GM23338 (cell line): ENCODE data around the gene AFF1. TPM values are rescaled to one million over a fixed set of nuclear protein-coding genes. Genes with fewer than 3 reads are reported as not detected.

Experiments used
- ATAC-seq: fragments of 200-7000 bp; cut with Tn5 transposase; 3 replicates; pipeline ENCODE4 v1.9.1; 2020
- DNase-seq: peaks from one replicate; pipeline ENCODE4 v3.0.0-alpha.2; 2015; ENCODE audit warnings: low spot score
- H2AFZ ChIP-seq: fragments of 200-600 bp; sonication (generic); 2 replicates; pipeline ENCODE4 v1.8.0; 2016; ENCODE audit warnings: antibody characterized with exemption, mild to moderate bottlenecking, moderate library complexity
- H3F3A ChIP-seq: fragments of 200-600 bp; sonication (generic); replicated peaks from 2 replicates; pipeline ENCODE4 v1.8.0; 2017; ENCODE audit warnings: antibody characterized with exemption, mixed run types, low read depth
- H3K27ac ChIP-seq: fragments of 200-600 bp; sonication (generic); 2 replicates; pipeline ENCODE4 v1.6.1; 2016; ENCODE audit warnings: low read depth
- H3K27me3 ChIP-seq: fragments of 200-600 bp; sonication (generic); 2 replicates; pipeline ENCODE4 v1.8.0; 2016; ENCODE audit warnings: mild to moderate bottlenecking, mixed run types, moderate library complexity; ENCODE audit not compliant: insufficient read depth
- H3K36me3 ChIP-seq: fragments of 200-600 bp; sonication (generic); 2 replicates; pipeline ENCODE4 v1.8.0; 2016; ENCODE audit warnings: mild to moderate bottlenecking; ENCODE audit not compliant: insufficient read depth
- H3K4me1 ChIP-seq: fragments of 200-600 bp; sonication (generic); 2 replicates; pipeline ENCODE4 v1.8.0; 2016; ENCODE audit warnings: mild to moderate bottlenecking, moderate library complexity; ENCODE audit not compliant: insufficient read depth
- H3K4me2 ChIP-seq: fragments of 200-600 bp; sonication (generic); 2 replicates; pipeline ENCODE4 v1.7.1; 2017; ENCODE audit warnings: mixed run types
- H3K4me3 ChIP-seq: fragments of 200-600 bp; sonication (generic); 2 replicates; pipeline ENCODE4 v1.6.1; 2016; ENCODE audit warnings: mixed run types
- H3K79me2 ChIP-seq: fragments of 200-600 bp; sonication (generic); replicated peaks from 2 replicates; pipeline ENCODE4 v1.8.0; 2017; ENCODE audit warnings: mild to moderate bottlenecking; ENCODE audit not compliant: insufficient read depth
- H3K9me2 ChIP-seq: fragments of 200-600 bp; sonication (generic); 2 replicates; pipeline ENCODE4 v1.8.0; 2017; ENCODE audit not compliant: insufficient read depth
- H4K20me1 ChIP-seq: fragments of 200-600 bp; sonication (generic); replicated peaks from 2 replicates; pipeline ENCODE4 v1.8.0; 2017; ENCODE audit warnings: mild to moderate bottlenecking; ENCODE audit not compliant: insufficient read depth
- H3K27ac Mint-ChIP-seq: 2 replicates; pipeline ENCODE4 v1.8.0; 2020; ENCODE audit warnings: inconsistent platforms, mild to moderate bottlenecking, moderate library complexity, mixed read lengths
- H3K27me3 Mint-ChIP-seq: 3 replicates; pipeline ENCODE4 v1.8.0; 2022; ENCODE audit warnings: low read depth, mild to moderate bottlenecking, moderate library complexity, mixed read lengths, inconsistent platforms; ENCODE audit not compliant: insufficient read depth, poor library complexity
- H3K36me3 Mint-ChIP-seq: 3 replicates; pipeline ENCODE4 v1.8.0; 2021; ENCODE audit warnings: low read depth, mild to moderate bottlenecking, inconsistent platforms, moderate library complexity, mixed read lengths
- H3K4me1 Mint-ChIP-seq: 3 replicates; pipeline ENCODE4 v1.8.0; 2020; ENCODE audit warnings: mild to moderate bottlenecking, inconsistent platforms, mixed read lengths
- H3K4me3 Mint-ChIP-seq: 3 replicates; pipeline ENCODE4 v1.8.0; 2021; ENCODE audit warnings: moderate library complexity, mild to moderate bottlenecking, inconsistent platforms, mixed read lengths
- H3K9me3 Mint-ChIP-seq: 3 replicates; pipeline ENCODE4 v1.8.0; 2020; ENCODE audit warnings: moderate library complexity, mild to moderate bottlenecking, inconsistent platforms, mixed read lengths
- CREB1 ChIP-seq: fragments of 250-450 bp; sonication (Bioruptor Pico); IDR thresholded peaks from 2 replicates; pipeline ENCODE4 v1.5.0; 2020; ENCODE audit warnings: low read depth, mild to moderate bottlenecking, moderate library complexity
- ETS1 ChIP-seq: IDR thresholded peaks from 2 replicates; pipeline ENCODE4 v1.6.1; 2016; ENCODE audit warnings: antibody characterized with exemption
- EZH2 ChIP-seq: fragments of 200-600 bp; sonication (generic); IDR thresholded peaks from one replicate; pipeline ENCODE4 v1.8.0; 2017; ENCODE audit warnings: antibody characterized with exemption, mild to moderate bottlenecking, low read depth; ENCODE audit not compliant: unreplicated experiment
- EZH2phosphoT487 ChIP-seq: fragments of 200-600 bp; sonication (generic); IDR thresholded peaks from one replicate; pipeline ENCODE4 v1.8.1; 2018; ENCODE audit warnings: antibody characterized with exemption; ENCODE audit not compliant: unreplicated experiment
- JUNB ChIP-seq: IDR thresholded peaks from one replicate; pipeline ENCODE4 v1.6.1; 2016; ENCODE audit warnings: antibody characterized with exemption; ENCODE audit not compliant: unreplicated experiment
- NANOG ChIP-seq: IDR thresholded peaks from 2 replicates; pipeline ENCODE4 v1.6.1; 2016; ENCODE audit warnings: antibody characterized with exemption, borderline replicate concordance
- POLR2AphosphoS5 ChIP-seq: IDR thresholded peaks from 2 replicates; pipeline ENCODE4 v1.6.1; 2016; ENCODE audit warnings: antibody characterized with exemption, low read depth
- REST ChIP-seq: IDR thresholded peaks from one replicate; pipeline ENCODE4 v1.6.1; 2018; ENCODE audit warnings: antibody characterized with exemption; ENCODE audit not compliant: unreplicated experiment
- STAT1 ChIP-seq: IDR thresholded peaks from one replicate; pipeline ENCODE4 v1.6.1; 2016; ENCODE audit warnings: antibody characterized with exemption; ENCODE audit not compliant: unreplicated experiment
- ZNF114 ChIP-seq: fragments of 250-450 bp; sonication (Bioruptor Pico); IDR thresholded peaks from 2 replicates; pipeline ENCODE4 v1.5.0; 2020; ENCODE audit warnings: mild to moderate bottlenecking, moderate library complexity
- ZNF331 ChIP-seq: fragments of 250-450 bp; sonication (Bioruptor Pico); IDR thresholded peaks from 2 replicates; pipeline ENCODE4 v1.5.0; 2020; ENCODE audit warnings: low read depth, mild to moderate bottlenecking, moderate library complexity
- polyA plus RNA-seq: library from polyadenylated mRNA; unstranded; fragments of >200 nt; fragmentation: Nextera tagmentation; extraction: Ambion mirVana; gene quantifications from 2 replicates; pipeline ENCODE4 v1.2.1, GENCODE V29; 2016
- total RNA-seq: library from RNA; depleted of rRNA; stranded (reverse); fragments of >200 nt; shearing (Covaris generic); gene quantifications from 2 replicates; pipeline ENCODE4 v1.2.3, GENCODE V29; 2014
- TF ChIP-seq, protein P1 (sequence below): fragments of 250-450 bp; sonication (Bioruptor Pico); IDR thresholded peaks from 2 replicates; pipeline ENCODE4 v1.5.0; 2020; ENCODE audit warnings: mild to moderate bottlenecking, moderate library complexity

AFF1 gene
- total and polyA plus RNA-seq, 2 experiments from 2014 or later = 42.6 to 67.2 TPM

DNA sequence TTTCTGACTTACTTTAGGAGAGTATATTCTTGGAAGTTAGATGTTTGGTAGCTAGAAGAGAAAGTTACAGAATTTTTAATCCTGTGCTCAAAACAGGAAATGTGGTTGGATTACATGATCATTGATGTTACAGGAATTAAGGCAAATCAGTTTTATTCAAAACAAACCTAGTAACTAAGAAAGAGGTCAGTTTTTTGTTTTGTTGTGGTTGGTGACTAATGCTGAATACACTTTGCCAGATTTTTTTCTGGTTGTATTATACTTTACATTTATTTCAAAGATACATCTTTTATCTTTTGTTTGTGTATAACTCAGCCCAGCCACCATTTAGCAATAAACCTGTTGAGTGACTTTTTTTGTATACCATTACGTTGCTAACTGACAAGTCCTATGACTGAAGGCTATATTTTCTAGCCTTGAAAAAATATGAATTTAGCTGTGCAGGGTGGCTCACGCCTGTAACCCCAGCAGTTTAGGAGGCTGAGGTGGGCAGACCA, 168.9 kb downstream of the AFF1 start (continued):
- TF ChIP-seq ETS1 = no peak
- no peak for TF ChIP-seq JUNB
- no peak for TF ChIP-seq NANOG
- TF ChIP-seq ZNF331 = no peak
- TF ChIP-seq EZH2 = no peak

DNA sequence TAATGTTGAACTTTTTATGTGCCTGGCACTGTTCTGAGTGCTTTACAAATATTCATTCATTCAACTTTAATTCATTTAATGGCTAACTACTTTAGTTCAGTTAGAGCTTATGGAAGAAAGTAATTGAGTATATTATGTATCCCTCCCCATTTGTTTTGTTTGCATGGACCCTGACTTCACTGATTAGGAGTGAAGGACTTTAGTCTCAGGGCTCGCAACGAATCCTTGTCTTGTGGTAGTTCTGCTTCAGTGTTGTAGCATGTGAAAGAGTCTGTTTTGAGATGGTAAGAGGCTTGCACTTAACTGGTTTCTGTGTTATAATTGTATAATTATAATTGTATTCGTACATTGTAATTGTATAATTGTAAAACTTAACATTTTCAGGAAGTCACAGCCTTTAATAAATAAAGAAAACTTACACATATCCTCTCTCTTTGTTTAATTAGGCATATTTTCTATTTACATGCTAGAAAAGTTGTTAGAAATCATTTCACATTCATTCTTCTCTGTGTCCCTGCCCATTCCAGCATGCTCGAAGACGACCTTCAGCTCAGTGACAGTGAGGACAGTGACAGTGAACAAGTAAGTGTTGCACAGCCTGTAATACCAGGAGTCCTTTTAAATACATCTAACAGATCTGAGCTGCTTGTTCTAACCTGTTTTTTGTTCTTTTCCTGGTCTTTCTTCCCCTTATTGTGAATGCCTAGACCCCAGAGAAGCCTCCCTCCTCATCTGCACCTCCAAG, 170.5 kb downstream of the AFF1 start:
- DNase-seq (no peak), ATAC-seq (no peak)
- Histone ChIP-seq H3K36me3 (peaks cover 13% of the 10 kb centered on the region; the same call in 1 of the 2 replicates), H3K79me2 (no peaks in the 10 kb centered on the region; the same call in 1 of the 2 replicates), H3K4me1 (peaks cover 4% of the 10 kb centered on the region; the same call in 1 of the 2 replicates), H3K4me2 (no peak overlapping the region), H2AFZ (no peak overlapping the region), H3K9me2 (no peaks in the 10 kb centered on the region), H4K20me1 (no peaks in the 10 kb centered on the region), H3K27ac (no peak overlapping the region), H3F3A (no peaks in the 10 kb centered on the region), H3K4me3 (no peak overlapping the region), H3K27me3 (no peaks in the 10 kb centered on the region)
- H3K4me3 Mint-ChIP-seq = no peak overlapping the region
- H3K9me3 Mint-ChIP-seq = no peaks in the 10 kb centered on the region
- H3K36me3 Mint-ChIP-seq = peaks cover 30% of the 10 kb centered on the region
- H3K27me3 Mint-ChIP-seq = no peaks in the 10 kb centered on the region
- peaks cover 8% of the 10 kb centered on the region for H3K4me1 Mint-ChIP-seq
- H3K27ac Mint-ChIP-seq = peak overlapping the region; percentile 35; the same call in 1 of the 2 replicates
- TF ChIP-seq ZNF331 = no peak
- TF ChIP-seq, protein P1, sequence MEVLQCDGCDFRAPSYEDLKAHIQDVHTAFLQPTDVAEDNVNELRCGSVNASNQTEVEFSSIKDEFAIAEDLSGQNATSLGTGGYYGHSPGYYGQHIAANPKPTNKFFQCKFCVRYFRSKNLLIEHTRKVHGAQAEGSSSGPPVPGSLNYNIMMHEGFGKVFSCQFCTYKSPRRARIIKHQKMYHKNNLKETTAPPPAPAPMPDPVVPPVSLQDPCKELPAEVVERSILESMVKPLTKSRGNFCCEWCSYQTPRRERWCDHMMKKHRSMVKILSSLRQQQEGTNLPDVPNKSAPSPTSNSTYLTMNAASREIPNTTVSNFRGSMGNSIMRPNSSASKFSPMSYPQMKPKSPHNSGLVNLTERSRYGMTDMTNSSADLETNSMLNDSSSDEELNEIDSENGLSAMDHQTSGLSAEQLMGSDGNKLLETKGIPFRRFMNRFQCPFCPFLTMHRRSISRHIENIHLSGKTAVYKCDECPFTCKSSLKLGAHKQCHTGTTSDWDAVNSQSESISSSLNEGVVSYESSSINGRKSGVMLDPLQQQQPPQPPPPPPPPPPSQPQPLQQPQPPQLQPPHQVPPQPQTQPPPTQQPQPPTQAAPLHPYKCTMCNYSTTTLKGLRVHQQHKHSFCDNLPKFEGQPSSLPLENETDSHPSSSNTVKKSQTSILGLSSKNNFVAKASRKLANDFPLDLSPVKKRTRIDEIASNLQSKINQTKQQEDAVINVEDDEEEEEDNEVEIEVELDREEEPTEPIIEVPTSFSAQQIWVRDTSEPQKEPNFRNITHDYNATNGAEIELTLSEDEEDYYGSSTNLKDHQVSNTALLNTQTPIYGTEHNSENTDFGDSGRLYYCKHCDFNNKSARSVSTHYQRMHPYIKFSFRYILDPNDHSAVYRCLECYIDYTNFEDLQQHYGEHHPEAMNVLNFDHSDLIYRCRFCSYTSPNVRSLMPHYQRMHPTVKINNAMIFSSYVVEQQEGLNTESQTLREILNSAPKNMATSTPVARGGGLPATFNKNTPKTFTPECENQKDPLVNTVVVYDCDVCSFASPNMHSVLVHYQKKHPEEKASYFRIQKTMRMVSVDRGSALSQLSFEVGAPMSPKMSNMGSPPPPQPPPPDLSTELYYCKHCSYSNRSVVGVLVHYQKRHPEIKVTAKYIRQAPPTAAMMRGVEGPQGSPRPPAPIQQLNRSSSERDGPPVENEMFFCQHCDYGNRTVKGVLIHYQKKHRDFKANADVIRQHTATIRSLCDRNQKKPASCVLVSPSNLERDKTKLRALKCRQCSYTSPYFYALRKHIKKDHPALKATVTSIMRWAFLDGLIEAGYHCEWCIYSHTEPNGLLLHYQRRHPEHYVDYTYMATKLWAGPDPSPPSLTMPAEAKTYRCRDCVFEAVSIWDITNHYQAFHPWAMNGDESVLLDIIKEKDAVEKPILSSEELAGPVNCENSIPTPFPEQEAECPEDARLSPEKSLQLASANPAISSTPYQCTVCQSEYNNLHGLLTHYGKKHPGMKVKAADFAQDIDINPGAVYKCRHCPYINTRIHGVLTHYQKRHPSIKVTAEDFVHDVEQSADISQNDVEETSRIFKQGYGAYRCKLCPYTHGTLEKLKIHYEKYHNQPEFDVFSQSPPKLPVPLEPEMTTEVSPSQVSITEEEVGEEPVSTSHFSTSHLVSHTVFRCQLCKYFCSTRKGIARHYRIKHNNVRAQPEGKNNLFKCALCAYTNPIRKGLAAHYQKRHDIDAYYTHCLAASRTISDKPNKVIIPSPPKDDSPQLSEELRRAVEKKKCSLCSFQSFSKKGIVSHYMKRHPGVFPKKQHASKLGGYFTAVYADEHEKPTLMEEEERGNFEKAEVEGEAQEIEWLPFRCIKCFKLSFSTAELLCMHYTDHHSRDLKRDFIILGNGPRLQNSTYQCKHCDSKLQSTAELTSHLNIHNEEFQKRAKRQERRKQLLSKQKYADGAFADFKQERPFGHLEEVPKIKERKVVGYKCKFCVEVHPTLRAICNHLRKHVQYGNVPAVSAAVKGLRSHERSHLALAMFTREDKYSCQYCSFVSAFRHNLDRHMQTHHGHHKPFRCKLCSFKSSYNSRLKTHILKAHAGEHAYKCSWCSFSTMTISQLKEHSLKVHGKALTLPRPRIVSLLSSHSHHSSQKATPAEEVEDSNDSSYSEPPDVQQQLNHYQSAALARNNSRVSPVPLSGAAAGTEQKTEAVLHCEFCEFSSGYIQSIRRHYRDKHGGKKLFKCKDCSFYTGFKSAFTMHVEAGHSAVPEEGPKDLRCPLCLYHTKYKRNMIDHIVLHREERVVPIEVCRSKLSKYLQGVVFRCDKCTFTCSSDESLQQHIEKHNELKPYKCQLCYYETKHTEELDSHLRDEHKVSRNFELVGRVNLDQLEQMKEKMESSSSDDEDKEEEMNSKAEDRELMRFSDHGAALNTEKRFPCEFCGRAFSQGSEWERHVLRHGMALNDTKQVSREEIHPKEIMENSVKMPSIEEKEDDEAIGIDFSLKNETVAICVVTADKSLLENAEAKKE = no peak
- TF ChIP-seq REST = no peak
- TF ChIP-seq EZH2phosphoT487 = no peak
- no peak for TF ChIP-seq POLR2AphosphoS5
- no peak for TF ChIP-seq ETS1
- no peak for TF ChIP-seq NANOG
- TF ChIP-seq ZNF114 (CRISPR knock-in tag) = no peak
- TF ChIP-seq EZH2 = no peak
- TF ChIP-seq JUNB = no peak
- TF ChIP-seq CREB1 (CRISPR knock-in tag) = no peak
- TF ChIP-seq STAT1 = no peak
